Erythroblast (primary cell): Measurements from ENCODE around the gene KLK1.

Experiments used
- GATA1 ChIP-seq: IDR thresholded peaks from 2 replicates; pipeline ENCODE4 v1.6.1; 2011; ENCODE audit warnings: low read depth, mild to moderate bottlenecking, control low read depth, low read length, moderate library complexity
- POLR2A ChIP-seq: IDR thresholded peaks from 2 replicates; pipeline ENCODE4 v1.6.1; 2011; ENCODE audit warnings: mild to moderate bottlenecking, low read length

DNA sequence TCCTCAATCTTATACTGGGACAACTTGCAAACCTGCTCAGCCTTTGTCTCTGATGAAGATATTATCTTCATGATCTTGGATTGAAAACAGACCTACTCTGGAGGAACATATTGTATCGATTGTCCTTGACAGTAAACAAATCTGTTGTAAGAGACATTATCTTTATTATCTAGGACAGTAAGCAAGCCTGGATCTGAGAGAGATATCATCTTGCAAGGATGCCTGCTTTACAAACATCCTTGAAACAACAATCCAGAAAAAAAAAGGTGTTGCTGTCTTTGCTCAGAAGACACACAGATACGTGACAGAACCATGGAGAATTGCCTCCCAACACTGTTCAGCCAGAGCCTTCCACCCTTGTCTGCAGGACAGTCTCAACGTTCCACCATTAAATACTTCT lies 27.2 kb upstream of the KLK1 start:
- TF ChIP-seq POLR2A (no peak), GATA1 (no peak)
